Activated naive CD8-positive, alpha-beta T cell treated with anti-CD3 and anti-CD28 coated beads for 36 hours (primary cell): ENCODE measurements around the gene LRCH4. TPM values are rescaled to one million over a fixed set of nuclear protein-coding genes. Genes with fewer than 3 reads are reported as not detected.
"Not testable (repeated sequence)": the region's sequence is repeated elsewhere in the genome, so short reads cannot be mapped to it uniquely, and the experiment has no call there.

Experiments used
- DNase-seq: peaks from one replicate; pipeline ENCODE4 v3.0.0; 2021
- H3K27ac Mint-ChIP-seq: one replicate; pipeline ENCODE4 v1.8.0; 2022; ENCODE audit warnings: mild to moderate bottlenecking, moderate library complexity, mixed read lengths
- H3K27me3 Mint-ChIP-seq: one replicate; pipeline ENCODE4 v1.8.0; 2022; ENCODE audit warnings: mild to moderate bottlenecking, mixed read lengths
- H3K36me3 Mint-ChIP-seq: one replicate; pipeline ENCODE4 v1.8.0; 2021; ENCODE audit warnings: mild to moderate bottlenecking, mixed read lengths
- H3K4me1 Mint-ChIP-seq: one replicate; pipeline ENCODE4 v1.8.0; 2021; ENCODE audit warnings: mixed read lengths
- H3K4me3 Mint-ChIP-seq: one replicate; pipeline ENCODE4 v1.8.0; 2022; ENCODE audit warnings: mild to moderate bottlenecking, moderate library complexity, mixed read lengths
- H3K9me3 Mint-ChIP-seq: one replicate; pipeline ENCODE4 v1.8.0; 2022; ENCODE audit warnings: mixed read lengths
- total RNA-seq, 2 experiments: library from RNA; stranded (reverse); gene quantifications; one replicate each; pipeline ENCODE4 v1.2.3, GENCODE V29; 2021

The LRCH4 gene
- total RNA-seq, 2 experiments from 2014 or later = 65.6 to 68.1 TPM

DNA sequence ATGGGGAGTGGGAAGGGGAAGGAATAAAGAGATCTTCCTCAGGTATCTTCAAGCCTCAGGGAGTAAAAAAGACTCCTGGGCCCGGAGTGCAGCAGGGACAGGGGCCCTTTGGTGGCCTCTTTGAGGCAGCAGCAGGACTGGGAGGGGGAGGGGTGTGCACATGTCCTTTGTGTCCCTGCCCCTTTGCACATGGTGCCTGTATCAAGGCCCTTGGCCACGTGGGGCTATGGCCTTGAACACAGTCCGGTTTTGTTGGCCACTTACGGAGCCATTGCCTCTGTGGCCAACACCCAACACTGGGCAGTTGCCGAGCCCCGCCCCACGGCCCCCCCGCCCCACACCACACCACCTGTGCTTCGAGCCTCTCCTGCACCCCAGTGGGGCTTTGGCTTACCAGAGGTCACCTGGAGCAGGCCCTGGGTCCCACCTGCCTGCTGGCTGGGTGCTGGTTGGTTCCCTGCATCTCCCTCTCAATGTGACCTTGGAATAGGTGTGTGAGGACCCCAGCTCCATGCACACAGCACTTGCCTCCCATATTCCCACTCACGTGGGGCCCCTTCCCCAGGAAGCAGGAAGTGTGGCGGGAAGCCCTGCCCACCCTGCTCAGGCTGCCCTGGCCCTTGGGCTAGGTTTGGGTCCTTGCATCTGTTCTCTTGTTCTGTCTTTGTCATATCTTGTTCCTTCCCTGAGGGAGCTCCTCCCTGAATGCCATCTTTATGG is 17.6 kb downstream of the LRCH4 start:
- Mint-ChIP-seq H3K9me3 (no peaks in the 10 kb centered on the region), H3K27me3 (no peaks in the 10 kb centered on the region), H3K4me3 (no peak overlapping the region), H3K36me3 (peaks cover 10% of the 10 kb centered on the region), H3K4me1 (peaks cover 34% of the 10 kb centered on the region), H3K27ac (peak overlapping the region; percentile 56)
- no peak for DNase-seq

GRCh38 chr7:100567751-100568175 is 18.2 kb downstream of the LRCH4 start:
- Mint-ChIP-seq H3K4me3 (no peak overlapping the region), H3K27me3 (no peaks in the 10 kb centered on the region), H3K4me1 (peaks cover 34% of the 10 kb centered on the region), H3K36me3 (peaks cover 16% of the 10 kb centered on the region), H3K27ac (no peak overlapping the region), H3K9me3 (no peaks in the 10 kb centered on the region)
- DNase-seq = no peak

DNA sequence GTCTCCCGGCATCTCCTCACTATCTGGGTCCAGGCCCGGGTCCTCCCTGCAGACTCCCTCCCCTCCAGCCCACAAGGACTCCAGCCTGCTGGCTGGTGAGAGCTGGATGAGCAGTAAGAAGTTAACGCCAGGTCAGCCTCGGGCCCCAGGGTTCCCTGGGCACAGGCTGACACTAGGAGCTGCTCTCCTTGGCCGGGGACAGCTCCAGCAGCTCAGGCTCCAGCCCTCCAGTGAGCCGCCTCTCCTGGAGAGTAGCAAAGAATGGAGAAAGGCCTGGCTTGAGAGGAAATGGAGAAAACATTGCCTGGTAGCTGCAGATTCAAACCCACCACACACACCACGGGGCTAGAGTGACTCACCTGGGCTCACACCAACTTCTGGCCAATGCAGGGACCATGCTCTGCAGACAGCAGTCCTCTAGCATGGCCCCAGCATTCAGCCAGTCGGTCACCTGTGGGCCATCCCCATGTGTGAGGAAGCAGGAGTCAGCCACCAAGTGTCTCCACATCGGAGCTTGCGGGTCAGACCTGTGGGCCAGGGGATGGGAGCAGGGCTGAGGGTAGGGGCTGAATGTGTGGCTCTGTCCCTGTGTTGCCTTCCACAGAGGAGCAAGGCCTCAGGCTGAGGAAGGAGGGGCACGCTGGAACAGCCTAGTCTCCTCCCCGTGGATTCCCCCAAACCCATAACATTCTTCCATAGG is 18.7 kb downstream of the LRCH4 start:
- DNase-seq = no peak
- peaks cover 34% of the 10 kb centered on the region for H3K4me1 Mint-ChIP-seq
- no peaks in the 10 kb centered on the region for H3K9me3 Mint-ChIP-seq
- H3K4me3 Mint-ChIP-seq = no peak overlapping the region
- peak overlapping the region; percentile 26 for H3K27ac Mint-ChIP-seq
- H3K36me3 Mint-ChIP-seq = peaks cover 17% of the 10 kb centered on the region
- no peaks in the 10 kb centered on the region for H3K27me3 Mint-ChIP-seq

- no peaks in the 10 kb centered on the region for H3K27me3 Mint-ChIP-seq
- H3K27ac Mint-ChIP-seq = no peak overlapping the region
- peaks cover 25% of the 10 kb centered on the region for H3K4me1 Mint-ChIP-seq
- H3K4me3 Mint-ChIP-seq = no peak overlapping the region
- H3K9me3 Mint-ChIP-seq = no peaks in the 10 kb centered on the region
- no peak for DNase-seq
- peaks cover 17% of the 10 kb centered on the region for H3K36me3 Mint-ChIP-seq
These were observed 19.9 kb downstream of the LRCH4 start for GRCh38 chr7:100566018-100566531.

GRCh38 chr7:100565133-100565571 is 20.8 kb downstream of the LRCH4 start:
- H3K36me3 Mint-ChIP-seq = peaks cover 17% of the 10 kb centered on the region
- H3K27ac Mint-ChIP-seq = no peak overlapping the region
- peaks cover 24% of the 10 kb centered on the region for H3K4me1 Mint-ChIP-seq
- no peaks in the 10 kb centered on the region for H3K27me3 Mint-ChIP-seq
- H3K4me3 Mint-ChIP-seq = no peak overlapping the region
- DNase-seq = no peak
- no peaks in the 10 kb centered on the region for H3K9me3 Mint-ChIP-seq

DNA sequence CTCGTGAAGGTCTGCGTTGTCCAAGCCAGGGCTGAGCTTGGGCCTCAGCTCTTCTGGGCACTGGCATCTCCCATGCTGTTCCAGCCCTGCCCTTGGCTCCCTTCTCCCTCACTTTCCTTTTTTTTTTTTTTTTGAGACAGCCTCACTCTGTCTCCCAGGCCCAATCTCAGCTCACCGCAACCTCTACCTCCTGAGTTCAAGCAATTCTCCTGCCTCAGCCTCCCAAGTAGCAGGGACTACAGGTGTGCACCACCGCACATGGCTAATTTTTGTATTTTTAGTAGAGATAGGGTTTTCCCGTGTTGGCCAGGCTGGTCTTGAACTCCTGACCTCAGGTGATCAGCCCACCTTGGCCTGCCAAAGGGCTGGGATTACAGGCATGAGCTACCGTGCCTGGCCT is 21.5 kb downstream of the LRCH4 start:
- H3K27ac Mint-ChIP-seq, H3K9me3 Mint-ChIP-seq, DNase-seq, H3K4me3 Mint-ChIP-seq, H3K27me3 Mint-ChIP-seq: not testable (repeated sequence)
- Mint-ChIP-seq H3K4me1 (peaks cover 24% of the 10 kb centered on the region), H3K36me3 (peaks cover 17% of the 10 kb centered on the region)

DNA sequence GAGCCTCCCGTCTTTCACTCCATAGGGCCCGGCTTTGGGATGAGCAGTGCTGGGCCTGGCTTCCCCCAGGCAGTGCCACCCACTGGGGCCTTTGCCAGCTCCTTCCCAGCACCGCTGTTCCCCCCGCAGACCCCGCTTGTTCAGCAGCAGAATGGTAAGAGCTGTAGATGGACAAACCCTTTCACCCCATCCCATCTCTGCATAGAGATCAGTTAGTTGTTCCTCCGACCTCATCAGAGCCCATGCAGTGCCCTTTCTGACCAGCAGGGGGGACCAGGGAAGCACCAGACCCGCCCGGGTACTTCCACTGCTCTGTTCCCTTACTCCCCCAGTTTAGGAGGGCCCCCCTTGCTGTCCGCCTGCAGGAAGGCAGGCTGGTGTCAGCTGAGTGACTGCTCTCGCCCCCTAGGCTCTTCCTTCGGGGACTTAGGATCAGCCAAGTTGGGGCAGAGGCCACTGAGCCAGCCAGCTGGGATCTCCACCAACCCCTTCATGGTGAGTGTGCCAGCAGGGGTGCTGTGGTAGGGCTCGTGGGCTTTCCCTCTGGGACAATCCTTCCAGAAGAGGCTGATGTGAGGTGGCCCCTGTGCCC is 22.0 kb downstream of the LRCH4 start:
- no peak overlapping the region for H3K4me3 Mint-ChIP-seq
- H3K27ac Mint-ChIP-seq = peak overlapping the region; percentile 29
- peak; percentile 75 for DNase-seq
- no peaks in the 10 kb centered on the region for H3K27me3 Mint-ChIP-seq
- H3K36me3 Mint-ChIP-seq = peaks cover 17% of the 10 kb centered on the region
- H3K9me3 Mint-ChIP-seq = no peaks in the 10 kb centered on the region
- H3K4me1 Mint-ChIP-seq = peaks cover 24% of the 10 kb centered on the region

DNA sequence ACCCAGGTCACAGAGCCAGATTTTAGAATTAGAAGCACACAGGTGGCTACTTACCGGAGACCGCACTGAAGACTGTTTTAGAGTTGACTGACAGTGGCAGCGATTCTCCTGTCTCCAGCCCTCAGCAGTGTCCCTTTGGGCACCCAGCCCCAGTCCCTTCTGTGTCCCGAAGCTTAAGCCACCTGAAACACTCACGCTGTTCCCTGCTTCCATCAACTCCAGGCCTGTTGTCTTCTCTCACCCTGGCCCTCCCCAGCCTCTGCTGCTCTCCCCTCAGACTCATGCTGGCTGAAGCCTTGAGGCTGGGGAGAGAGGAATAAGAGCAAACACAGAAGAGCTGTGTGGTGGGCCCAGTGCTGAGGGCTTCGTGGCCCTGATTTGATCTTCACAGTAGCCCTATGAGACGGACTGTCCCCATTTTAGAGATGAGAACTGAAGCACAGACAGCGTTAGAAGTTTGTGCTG is 22.8 kb downstream of the LRCH4 start:
- no peak overlapping the region for H3K27ac Mint-ChIP-seq
- H3K27me3 Mint-ChIP-seq = no peaks in the 10 kb centered on the region
- peaks cover 17% of the 10 kb centered on the region for H3K36me3 Mint-ChIP-seq
- H3K4me1 Mint-ChIP-seq = peaks cover 19% of the 10 kb centered on the region
- no peak overlapping the region for H3K4me3 Mint-ChIP-seq
- no peak for DNase-seq
- H3K9me3 Mint-ChIP-seq = no peaks in the 10 kb centered on the region

DNA sequence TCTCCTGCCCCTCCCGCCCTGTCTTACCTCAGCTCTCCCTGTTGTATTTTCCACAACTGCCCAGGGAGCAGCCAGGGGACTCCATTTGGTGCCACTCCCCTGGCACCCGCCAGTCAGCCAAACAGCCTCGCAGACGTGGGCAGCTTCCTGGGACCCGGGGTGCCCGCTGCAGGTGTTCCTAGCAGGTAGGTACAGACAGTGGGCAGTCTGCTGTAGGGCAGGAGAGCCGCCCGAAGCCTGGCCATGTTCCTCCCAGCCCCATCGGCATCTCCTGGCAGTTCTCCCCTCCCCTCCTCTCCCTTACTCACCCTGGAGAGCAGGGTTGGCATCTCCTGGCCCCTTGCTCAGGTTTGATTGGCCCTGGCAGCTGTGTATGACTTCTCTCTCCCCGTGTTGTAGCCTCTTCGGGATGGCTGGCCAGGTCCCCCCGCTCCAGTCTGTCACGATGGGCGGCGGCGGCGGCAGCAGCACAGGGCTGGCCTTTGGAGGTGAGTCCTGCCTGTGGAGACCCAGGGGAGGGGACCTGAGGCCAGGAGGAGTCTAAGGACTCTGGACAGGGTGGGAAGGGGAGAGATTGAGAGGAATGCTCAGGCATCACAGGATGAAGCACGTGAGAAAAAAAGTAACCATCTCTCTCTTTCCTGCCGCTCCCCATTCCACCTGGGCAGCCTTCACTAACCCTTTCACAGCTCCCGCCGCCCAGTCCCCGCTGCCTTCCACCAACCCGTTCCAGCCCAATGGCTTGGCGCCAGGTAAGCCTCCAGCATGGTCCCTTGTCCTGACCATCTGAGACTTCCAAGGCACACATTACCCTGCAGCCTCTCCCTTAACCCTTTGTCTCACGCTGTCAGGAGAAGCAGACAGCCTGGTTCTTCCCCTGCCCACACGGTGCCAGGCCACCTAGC is 23.5 kb downstream of the LRCH4 start:
- H3K4me3 Mint-ChIP-seq = no peak overlapping the region
- no peak for DNase-seq
- H3K27ac Mint-ChIP-seq = no peak overlapping the region
- no peaks in the 10 kb centered on the region for H3K27me3 Mint-ChIP-seq
- H3K36me3 Mint-ChIP-seq = peaks cover 17% of the 10 kb centered on the region
- H3K4me1 Mint-ChIP-seq = peaks cover 13% of the 10 kb centered on the region
- H3K9me3 Mint-ChIP-seq = no peaks in the 10 kb centered on the region

DNA sequence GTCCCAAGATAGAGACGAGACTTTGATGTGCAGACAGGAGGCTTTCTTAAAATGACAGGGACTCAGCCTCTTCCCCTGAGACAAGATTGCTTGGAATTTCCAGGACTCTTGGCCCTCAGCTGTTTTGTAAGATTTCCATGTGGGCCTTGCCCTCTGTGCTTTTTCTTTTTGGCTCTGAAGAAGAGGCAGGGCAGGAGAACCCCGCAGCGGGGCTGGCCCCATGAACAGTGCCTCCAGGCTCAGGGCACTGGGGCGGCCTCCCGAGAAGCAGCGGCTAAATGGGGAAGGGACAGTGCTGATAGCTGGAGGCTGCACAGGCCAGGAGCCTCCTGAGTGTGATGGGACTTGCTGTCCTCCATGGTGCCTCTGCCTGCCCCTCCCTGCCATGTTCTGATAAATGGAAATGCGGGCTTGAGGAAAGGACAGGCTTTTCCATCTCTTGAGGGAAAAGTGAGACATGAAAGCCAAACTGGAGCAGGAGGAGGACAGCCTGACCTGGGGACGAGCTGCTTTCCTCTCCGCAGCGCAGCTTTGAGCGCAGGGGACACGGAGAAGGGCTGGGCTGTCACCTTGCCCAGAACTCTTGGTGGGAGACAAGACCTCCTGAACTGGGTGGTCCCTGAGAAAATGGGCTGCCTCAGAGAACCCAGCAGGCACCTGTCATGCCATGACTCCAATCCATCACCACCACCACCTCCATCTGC is 24.3 kb downstream of the LRCH4 start:
- H3K4me1 Mint-ChIP-seq = peaks cover 9% of the 10 kb centered on the region
- no peak overlapping the region for H3K27ac Mint-ChIP-seq
- no peaks in the 10 kb centered on the region for H3K9me3 Mint-ChIP-seq
- H3K27me3 Mint-ChIP-seq = no peaks in the 10 kb centered on the region
- H3K36me3 Mint-ChIP-seq = peaks cover 17% of the 10 kb centered on the region
- no peak for DNase-seq
- peak overlapping the region; percentile 25 for H3K4me3 Mint-ChIP-seq

DNA sequence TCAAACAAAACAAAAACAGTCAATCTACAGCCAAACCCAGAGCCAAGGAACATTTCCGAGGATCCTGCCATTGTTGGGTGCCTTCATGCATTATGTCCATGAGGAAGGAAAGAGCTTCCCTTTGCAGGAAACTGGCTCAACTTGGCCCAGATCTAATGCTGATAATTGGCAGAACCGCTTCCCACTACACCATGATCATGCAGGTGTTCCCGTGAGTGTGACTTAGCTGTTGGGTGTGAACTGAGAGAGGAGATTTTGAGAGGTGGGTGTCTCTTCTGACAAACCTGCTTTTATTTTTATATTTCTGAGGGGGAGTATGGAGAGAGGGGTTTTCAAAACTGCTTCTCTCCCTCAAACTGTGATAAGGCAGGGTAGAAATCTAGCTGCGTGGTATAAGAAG is 26.8 kb downstream of the LRCH4 start:
- Mint-ChIP-seq H3K4me1 (peaks cover 12% of the 10 kb centered on the region), H3K27ac (no peak overlapping the region), H3K27me3 (no peaks in the 10 kb centered on the region), H3K36me3 (peaks cover 16% of the 10 kb centered on the region), H3K4me3 (no peak overlapping the region), H3K9me3 (no peaks in the 10 kb centered on the region)
- no peak for DNase-seq

DNA sequence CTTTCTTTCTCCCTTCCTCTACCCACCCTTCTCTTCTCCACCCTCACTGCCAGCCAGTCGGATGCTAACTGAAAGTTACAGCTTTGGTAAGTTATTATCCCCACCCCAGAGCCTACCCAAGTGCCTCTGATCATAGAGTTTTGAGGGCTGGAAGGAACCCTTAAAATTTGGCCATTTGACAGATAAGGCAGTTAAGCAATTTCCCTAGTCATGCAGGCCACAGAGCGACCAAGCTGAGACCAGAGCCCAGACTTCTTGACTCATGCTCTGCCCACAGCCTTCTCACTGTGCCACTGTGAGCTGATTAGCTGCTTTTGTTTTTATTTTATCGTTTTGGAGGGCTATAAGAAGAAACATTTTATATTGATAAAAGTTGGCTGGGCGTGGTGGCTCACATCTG is 29.4 kb downstream of the LRCH4 start:
- H3K36me3 Mint-ChIP-seq = peaks cover 16% of the 10 kb centered on the region
- peaks cover 10% of the 10 kb centered on the region for H3K4me1 Mint-ChIP-seq
- H3K4me3 Mint-ChIP-seq = no peak overlapping the region
- no peaks in the 10 kb centered on the region for H3K27me3 Mint-ChIP-seq
- DNase-seq = no peak
- no peaks in the 10 kb centered on the region for H3K9me3 Mint-ChIP-seq
- H3K27ac Mint-ChIP-seq = peak overlapping the region; percentile 7

DNA sequence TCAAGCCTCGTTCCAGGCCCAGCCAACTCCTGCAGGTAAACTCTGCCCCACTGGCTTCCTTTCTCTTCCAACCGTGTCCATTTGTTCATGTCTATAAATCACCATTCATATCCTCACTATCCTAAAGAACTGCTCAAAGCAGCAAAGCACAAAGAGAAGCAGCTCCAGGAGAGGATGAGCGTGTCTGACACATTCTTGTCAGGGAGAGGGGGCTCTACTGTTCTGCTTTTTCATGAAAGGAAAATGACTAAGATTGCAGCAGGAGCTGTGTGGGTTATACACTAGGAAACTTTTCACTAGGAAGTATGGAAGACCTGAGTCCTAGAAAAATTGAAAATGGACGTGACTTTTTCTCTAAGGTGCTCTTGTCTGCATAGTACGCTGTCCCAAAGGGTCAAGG is 30.2 kb downstream of the LRCH4 start:
- DNase-seq = no peak
- Mint-ChIP-seq H3K9me3 (no peaks in the 10 kb centered on the region), H3K4me1 (peaks cover 10% of the 10 kb centered on the region), H3K27ac (peak overlapping the region; percentile 14), H3K4me3 (no peak overlapping the region), H3K27me3 (no peaks in the 10 kb centered on the region), H3K36me3 (peaks cover 17% of the 10 kb centered on the region)

- Mint-ChIP-seq H3K4me3 (no peak overlapping the region), H3K27me3 (no peaks in the 10 kb centered on the region), H3K9me3 (no peaks in the 10 kb centered on the region), H3K36me3 (peaks cover 37% of the 10 kb centered on the region), H3K4me1 (peaks cover 27% of the 10 kb centered on the region), H3K27ac (peak overlapping the region; percentile 56)
- DNase-seq = no peak
These were observed 32.9 kb downstream of the LRCH4 start for GRCh38 chr7:100553032-100553431.
